Measurements from ENCODE around the gene GDNF.
A peak's percentile ranks its signal among the peaks of the same experiment; 100 is the strongest.

GDNF gene

GRCh38 chr5:37776826-37777225 is 63.0 kb downstream of the GDNF start:
- DNase-seq, result no peak

- peak; percentile 40 for DNase-seq
These were observed 64.8 kb downstream of the GDNF start for GRCh38 chr5:37774912-37775483.

DNA sequence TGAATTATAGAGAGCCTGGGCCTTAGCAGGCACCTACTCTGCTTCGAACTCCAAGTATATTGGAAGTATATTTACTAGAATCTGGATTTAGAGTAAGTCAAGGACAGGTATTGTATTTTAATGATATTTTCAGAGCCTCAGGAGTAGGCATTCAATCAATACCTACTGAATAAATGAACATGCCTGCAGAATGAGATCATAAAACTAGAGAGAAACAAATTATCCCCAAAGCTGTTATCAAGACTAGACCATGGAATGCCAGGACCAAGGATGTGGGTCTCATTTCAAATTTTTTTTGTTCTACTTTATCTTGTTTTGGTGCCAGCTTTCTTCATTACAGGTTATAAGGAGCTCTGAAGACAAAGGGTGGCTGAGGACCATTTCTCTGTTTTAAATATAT is 66.0 kb downstream of the GDNF start:
- no peak for DNase-seq

- no peak for DNase-seq
These were observed 67.6 kb downstream of the GDNF start for GRCh38 chr5:37772255-37772654.

GRCh38 chr5:37771731-37772130 is 68.1 kb downstream of the GDNF start:
- no peak for DNase-seq

DNA sequence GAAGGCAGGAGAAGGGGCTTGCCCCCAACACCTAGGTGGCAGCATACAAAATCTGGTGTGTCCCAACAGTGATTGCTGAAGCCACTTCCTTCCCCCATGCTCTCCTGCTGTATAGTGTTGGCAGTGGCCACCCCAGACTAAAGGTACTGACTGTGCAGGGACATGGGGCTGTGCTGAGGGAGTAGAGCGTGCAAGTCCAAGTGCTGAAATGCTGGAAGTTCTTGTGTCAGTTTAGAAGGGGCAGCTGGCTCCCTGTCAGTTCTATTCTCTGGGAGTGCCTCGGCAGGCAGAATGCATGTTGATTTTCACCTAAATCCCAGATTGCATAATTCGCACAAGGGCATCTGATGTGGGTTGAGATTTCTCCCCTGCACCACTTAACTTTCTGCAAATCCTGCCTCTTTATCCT is 68.6 kb downstream of the GDNF start:
- no peak for DNase-seq

DNA sequence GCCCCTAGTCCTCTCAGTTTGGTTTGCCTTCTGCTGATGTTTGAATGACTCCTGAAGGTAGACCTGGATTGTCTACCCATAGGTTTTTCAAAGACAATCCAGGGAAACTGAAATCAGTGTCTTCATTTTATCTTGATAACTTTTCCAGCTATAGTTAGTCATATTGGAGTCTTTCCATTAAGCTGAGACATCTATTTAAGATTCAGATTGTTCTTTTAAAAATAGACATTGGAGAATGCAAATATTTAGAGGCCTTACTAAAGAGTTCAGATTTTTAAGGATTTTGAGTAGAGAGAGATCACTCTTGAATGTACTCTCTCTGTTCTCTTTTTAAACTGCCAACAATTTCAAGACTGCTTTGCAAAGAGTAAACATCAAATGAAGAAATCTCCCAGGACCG is 69.1 kb downstream of the GDNF start:
- DNase-seq, result no peak

DNA sequence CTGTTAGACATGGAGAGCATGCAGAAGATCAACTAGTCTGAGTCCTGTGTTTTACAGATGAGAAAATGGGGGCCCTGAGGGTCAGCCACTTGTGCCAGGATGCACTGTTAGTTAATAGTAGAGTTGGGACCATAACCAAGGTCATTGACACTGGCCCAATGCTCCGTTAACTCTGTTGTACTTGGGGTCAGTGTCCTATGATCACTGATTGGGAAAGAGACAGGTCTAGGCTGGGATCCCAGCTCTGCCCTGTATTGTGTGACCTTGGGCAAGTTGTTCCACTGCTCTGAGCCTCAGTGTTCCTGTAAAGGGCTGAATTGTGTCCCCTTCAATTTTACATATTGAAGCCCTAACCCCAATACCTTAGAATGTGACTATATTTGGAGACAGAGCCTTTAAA is 70.0 kb downstream of the GDNF start:
- DNase-seq, result no peak

GRCh38 chr5:37769108-37769507 is 70.7 kb downstream of the GDNF start:
- no peak for DNase-seq

DNA sequence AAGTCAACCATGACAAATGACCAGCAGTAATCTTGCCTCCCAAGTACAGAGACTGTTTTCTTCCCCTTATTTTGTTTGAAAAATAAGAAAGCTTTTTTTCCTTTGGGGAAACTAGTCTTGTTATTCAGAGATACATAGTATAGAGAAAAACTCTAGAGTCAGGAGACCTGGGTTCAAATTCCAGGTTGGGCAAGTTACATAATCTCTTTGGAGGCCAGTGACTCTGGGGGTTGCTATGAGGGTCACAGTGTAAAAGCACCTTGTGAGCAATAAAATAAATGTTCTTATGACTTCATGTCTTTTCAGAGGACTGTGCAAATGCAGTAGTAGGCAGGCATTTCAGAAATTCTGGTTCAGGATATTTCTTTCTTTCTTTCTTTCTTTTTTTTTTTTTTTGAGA is 71.5 kb downstream of the GDNF start:
- no peak for DNase-seq

GRCh38 chr5:37767961-37768360 is 71.9 kb downstream of the GDNF start:
- DNase-seq, result no peak

GRCh38 chr5:37767251-37767650 is 72.6 kb downstream of the GDNF start:
- no peak for DNase-seq
